CD4-positive, CD25-positive, alpha-beta regulatory T cell (primary cell): ENCODE measurements around the gene TNS1. TPM values are rescaled to one million over a fixed set of nuclear protein-coding genes. Genes with fewer than 3 reads are reported as not detected.

Experiments
- ATAC-seq, 2 donors: fragments of 150-1000 bp; cut with Tn5 transposase; one replicate each; pipeline ENCODE4 v1.10.0; 2021; ENCODE audit warnings: low read depth in 2 of 2, moderate number of reproducible peaks in 2 of 2, moderate library complexity in 1 of 2
- DNase-seq, 3 donors: peaks; one replicate each; pipeline versions ENCODE4 v3.0.0 to v3.0.0-alpha.2; 2012 to 2022; ENCODE audit warnings: mixed read lengths in 1 of 3
- H3K27ac ChIP-seq: one replicate; pipeline ENCODE4 v1.7.0; 2013; ENCODE audit warnings: mild to moderate bottlenecking, low read length; ENCODE audit not compliant: insufficient read depth, poor library complexity, severe bottlenecking
- H3K27me3 ChIP-seq: one replicate; pipeline ENCODE4 v1.7.0; 2013; ENCODE audit warnings: low read length; ENCODE audit not compliant: control insufficient read depth, insufficient read depth
- H3K36me3 ChIP-seq: one replicate; pipeline ENCODE4 v1.7.0; 2013; ENCODE audit warnings: mild to moderate bottlenecking, low read length, moderate library complexity; ENCODE audit not compliant: control insufficient read depth, insufficient read depth
- H3K4me1 ChIP-seq: 2 replicates; pipeline ENCODE4 v1.7.0; 2013; ENCODE audit warnings: mild to moderate bottlenecking, low read length; ENCODE audit not compliant: insufficient read depth, control insufficient read depth, poor library complexity, severe bottlenecking
- H3K4me3 ChIP-seq: one replicate; pipeline ENCODE4 v1.7.0; 2013; ENCODE audit warnings: low read depth, mild to moderate bottlenecking, low read length, moderate library complexity
- H3K9me3 ChIP-seq, 2 experiments: 1 replicate in 1 of 2; 2 replicates in 1 of 2; pipeline ENCODE4 v1.7.0; 2013; ENCODE audit warnings: low read length in 2 of 2, mild to moderate bottlenecking in 1 of 2, moderate library complexity in 1 of 2; ENCODE audit not compliant: control insufficient read depth in 2 of 2
- H3K27ac Mint-ChIP-seq, 3 donors: one replicate each; pipeline ENCODE4 v1.8.0; 2020 to 2022; ENCODE audit warnings: mild to moderate bottlenecking in 3 of 3, mixed read lengths in 3 of 3, moderate library complexity in 2 of 3
- H3K27me3 Mint-ChIP-seq: one replicate; pipeline ENCODE4 v1.8.0; 2022; ENCODE audit warnings: mild to moderate bottlenecking, mixed read lengths
- H3K36me3 Mint-ChIP-seq: one replicate; pipeline ENCODE4 v1.8.0; 2020; ENCODE audit warnings: mixed read lengths
- H3K4me1 Mint-ChIP-seq, 4 donors: one replicate each; pipeline ENCODE4 v1.8.0; 2020 to 2022; ENCODE audit warnings: mixed read lengths in 4 of 4, mild to moderate bottlenecking in 1 of 4
- H3K4me3 Mint-ChIP-seq, 4 donors: one replicate each; pipeline ENCODE4 v1.8.0; 2020 to 2022; ENCODE audit warnings: mild to moderate bottlenecking in 4 of 4, mixed read lengths in 4 of 4, moderate library complexity in 3 of 4
- H3K9me3 Mint-ChIP-seq, 7 donors: one replicate each; pipeline ENCODE4 v1.8.0; 2020 to 2022; ENCODE audit warnings: mixed read lengths in 7 of 7, mild to moderate bottlenecking in 3 of 7, moderate library complexity in 2 of 7
- polyA plus RNA-seq, 4 donors: library from polyadenylated mRNA; unstranded; fragments of 300-500 nt; fragmentation: Illumina TruSeq; gene quantifications; one replicate each; pipeline ENCODE4 v1.2.3, GENCODE V29; 2021
- total RNA-seq: library from RNA; stranded (reverse); gene quantifications from one replicate; pipeline ENCODE4 v1.2.3, GENCODE V29; 2022

The TNS1 gene
- total and polyA plus RNA-seq, 5 donors from 2014 or later, result 0.49 TPM; not detected in 4

- Histone ChIP-seq H3K4me1 (no peaks in the 10 kb centered on the region), H3K9me3 (no peaks in the 10 kb centered on the region), H3K27me3 (no peaks in the 10 kb centered on the region), H3K36me3 (no peaks in the 10 kb centered on the region), H3K27ac (no peak overlapping the region), H3K4me3 (no peak overlapping the region)
- DNase-seq, result no peak
- H3K4me3 Mint-ChIP-seq, result no peak overlapping the region
- H3K4me1 Mint-ChIP-seq, result no peaks in the 10 kb centered on the region
- no peak overlapping the region for H3K27ac Mint-ChIP-seq
- no peak for ATAC-seq
- peaks cover 0 to 2% (median 0%) of the 10 kb centered on the region in 7 donors for H3K9me3 Mint-ChIP-seq
- H3K27me3 Mint-ChIP-seq, result no peaks in the 10 kb centered on the region
- H3K36me3 Mint-ChIP-seq, result no peaks in the 10 kb centered on the region
Observed at GRCh38 chr2:217836901-217837491, 165.8 kb downstream of the TNS1 start.

- Histone ChIP-seq H3K27ac (no peak overlapping the region), H3K36me3 (no peaks in the 10 kb centered on the region), H3K27me3 (no peaks in the 10 kb centered on the region), H3K4me3 (no peak overlapping the region), H3K4me1 (no peaks in the 10 kb centered on the region), H3K9me3 (no peaks in the 10 kb centered on the region)
- Mint-ChIP-seq H3K9me3 (peaks cover 0 to 2% (median 0%) of the 10 kb centered on the region in 7 donors), H3K27me3 (no peaks in the 10 kb centered on the region), H3K36me3 (no peaks in the 10 kb centered on the region), H3K4me1 (no peaks in the 10 kb centered on the region), H3K27ac (no peak overlapping the region), H3K4me3 (no peak overlapping the region)
- ATAC-seq (no peak), DNase-seq (no peak)
Observed at GRCh38 chr2:217835931-217836891, 166.6 kb downstream of the TNS1 start.

- Mint-ChIP-seq H3K4me3 (no peak overlapping the region), H3K9me3 (peaks cover 0 to 2% (median 0%) of the 10 kb centered on the region in 7 donors)
Observed at GRCh38 chr2:217834744-217835513, 167.9 kb downstream of the TNS1 start.

GRCh38 chr2:217834057-217834620 is 168.7 kb downstream of the TNS1 start:
- no peak overlapping the region for H3K4me3 Mint-ChIP-seq
- H3K27me3 Mint-ChIP-seq, result no peaks in the 10 kb centered on the region
- H3K27ac Mint-ChIP-seq, result no peak overlapping the region
- H3K9me3 Mint-ChIP-seq, result peaks cover 0 to 2% (median 0%) of the 10 kb centered on the region in 7 donors
- no peak for ATAC-seq
- H3K4me1 Mint-ChIP-seq, result no peaks in the 10 kb centered on the region
- H3K27ac ChIP-seq, result no peak overlapping the region
- no peaks in the 10 kb centered on the region for H3K4me1 ChIP-seq
- DNase-seq, result no peak
- H3K4me3 ChIP-seq, result no peak overlapping the region
- no peaks in the 10 kb centered on the region for H3K27me3 ChIP-seq
- H3K9me3 ChIP-seq, result no peaks in the 10 kb centered on the region
- H3K36me3 ChIP-seq, result no peaks in the 10 kb centered on the region
- H3K36me3 Mint-ChIP-seq, result no peaks in the 10 kb centered on the region

More at GRCh38 chr2:217834744-217835513, 167.9 kb downstream of the TNS1 start:
- no peaks in the 10 kb centered on the region for H3K4me1 ChIP-seq
- no peak overlapping the region for H3K4me3 ChIP-seq
- H3K27me3 Mint-ChIP-seq, result no peaks in the 10 kb centered on the region
- no peaks in the 10 kb centered on the region for H3K27me3 ChIP-seq
- H3K36me3 Mint-ChIP-seq, result no peaks in the 10 kb centered on the region
- ATAC-seq, result no peak
- H3K27ac Mint-ChIP-seq, result no peak overlapping the region
- no peak overlapping the region for H3K27ac ChIP-seq
- no peaks in the 10 kb centered on the region for H3K4me1 Mint-ChIP-seq
- no peaks in the 10 kb centered on the region for H3K9me3 ChIP-seq
- no peaks in the 10 kb centered on the region for H3K36me3 ChIP-seq
- no peak for DNase-seq

- no peak overlapping the region for H3K27ac ChIP-seq
- H3K27me3 ChIP-seq, result no peaks in the 10 kb centered on the region
- no peaks in the 10 kb centered on the region for H3K36me3 ChIP-seq
- H3K9me3 Mint-ChIP-seq, result peaks cover 0 to 3% (median 0%) of the 10 kb centered on the region in 7 donors
- H3K4me3 ChIP-seq, result no peak overlapping the region
- no peaks in the 10 kb centered on the region for H3K4me1 ChIP-seq
- no peaks in the 10 kb centered on the region for H3K27me3 Mint-ChIP-seq
- H3K4me3 Mint-ChIP-seq, result no peak overlapping the region
- no peaks in the 10 kb centered on the region for H3K9me3 ChIP-seq
- H3K27ac Mint-ChIP-seq, result no peak overlapping the region
- ATAC-seq, result no peak
- no peak for DNase-seq
- no peaks in the 10 kb centered on the region for H3K36me3 Mint-ChIP-seq
- no peaks in the 10 kb centered on the region for H3K4me1 Mint-ChIP-seq
Observed at GRCh38 chr2:217833439-217833838, 169.4 kb downstream of the TNS1 start.

- Histone ChIP-seq H3K27me3 (no peaks in the 10 kb centered on the region), H3K9me3 (no peaks in the 10 kb centered on the region), H3K36me3 (no peaks in the 10 kb centered on the region), H3K4me3 (no peak overlapping the region), H3K27ac (no peak overlapping the region), H3K4me1 (no peaks in the 10 kb centered on the region)
- no peak overlapping the region for H3K27ac Mint-ChIP-seq
- DNase-seq (no peak), ATAC-seq (no peak)
- no peaks in the 10 kb centered on the region for H3K27me3 Mint-ChIP-seq
- H3K9me3 Mint-ChIP-seq, result peaks cover 0 to 4% (median 0%) of the 10 kb centered on the region in 7 donors
- H3K4me3 Mint-ChIP-seq, result no peak overlapping the region
- H3K4me1 Mint-ChIP-seq, result no peaks in the 10 kb centered on the region
- no peaks in the 10 kb centered on the region for H3K36me3 Mint-ChIP-seq
Observed at GRCh38 chr2:217832987-217833386, 169.8 kb downstream of the TNS1 start.

- H3K4me3 ChIP-seq, result no peak overlapping the region
- H3K27me3 Mint-ChIP-seq, result peaks cover 2% of the 10 kb centered on the region
- H3K4me3 Mint-ChIP-seq, result no peak overlapping the region
- H3K9me3 ChIP-seq, result no peaks in the 10 kb centered on the region
- no peak for DNase-seq
- no peaks in the 10 kb centered on the region for H3K4me1 ChIP-seq
- no peaks in the 10 kb centered on the region for H3K36me3 Mint-ChIP-seq
- no peak overlapping the region for H3K27ac ChIP-seq
- ATAC-seq, result no peak
- H3K4me1 Mint-ChIP-seq, result no peaks in the 10 kb centered on the region
- H3K27ac Mint-ChIP-seq, result no peak overlapping the region
- no peaks in the 10 kb centered on the region for H3K27me3 ChIP-seq
- H3K36me3 ChIP-seq, result no peaks in the 10 kb centered on the region
- H3K9me3 Mint-ChIP-seq, result peaks cover 0 to 4% (median 0%) of the 10 kb centered on the region in 7 donors
Observed at GRCh38 chr2:217832115-217832514, 170.7 kb downstream of the TNS1 start.
